VCaP (cell line): ENCODE results near the gene BNC2.

Experiments
- H3K27ac ChIP-seq: fragments of 450-650 bp; 2 replicates; pipeline ENCODE4 v1.5.1; 2017
- CTCF ChIP-seq: fragments of 450-650 bp; conservative IDR thresholded peaks from 2 replicates; pipeline ENCODE4 v1.5.1; 2017; ENCODE audit warnings: mild to moderate bottlenecking, moderate library complexity

Gene BNC2

GRCh38 chr9:16627967-16628366 lies 242.5 kb downstream of the BNC2 start:
- H3K27ac ChIP-seq: no peak overlapping the region

GRCh38 chr9:16627521-16627920 lies 242.9 kb downstream of the BNC2 start:
- H3K27ac ChIP-seq: peak overlapping the region; percentile 47; the same call in 1 of the 2 replicates
- no peak for TF ChIP-seq CTCF

More at GRCh38 chr9:16627967-16628366, 242.5 kb downstream of the BNC2 start:
- no peak for TF ChIP-seq CTCF

GRCh38 chr9:16626577-16627130 lies 243.8 kb downstream of the BNC2 start:
- peak overlapping the region; percentile 47 for H3K27ac ChIP-seq

GRCh38 chr9:16625811-16626210 lies 244.7 kb downstream of the BNC2 start:
- no peak for TF ChIP-seq CTCF
- no peak overlapping the region for H3K27ac ChIP-seq

More at GRCh38 chr9:16626577-16627130, 243.8 kb downstream of the BNC2 start:
- no peak for TF ChIP-seq CTCF

GRCh38 chr9:16625161-16625631 lies 245.3 kb downstream of the BNC2 start:
- no peak overlapping the region for H3K27ac ChIP-seq
- TF ChIP-seq CTCF: no peak

- no peak for TF ChIP-seq CTCF
- H3K27ac ChIP-seq: no peak overlapping the region
These were observed 245.7 kb downstream of the BNC2 start for GRCh38 chr9:16624744-16625117.

GRCh38 chr9:16623989-16624743 lies 246.3 kb downstream of the BNC2 start:
- no peak overlapping the region for H3K27ac ChIP-seq
- TF ChIP-seq CTCF: no peak
